Measurements from ENCODE around the gene ADAMTS6.

Gene ADAMTS6

GRCh38 chr5:65276178-65276890 lies 205.4 kb downstream of the ADAMTS6 start:
- no peak for DNase-seq

GRCh38 chr5:65271906-65272305 lies 209.8 kb downstream of the ADAMTS6 start:
- no peak for DNase-seq

GRCh38 chr5:65268525-65268924 lies 213.2 kb downstream of the ADAMTS6 start:
- DNase-seq, result no peak

- no peak for DNase-seq
Observed at GRCh38 chr5:65264420-65264819, 217.3 kb downstream of the ADAMTS6 start.

GRCh38 chr5:65263321-65263720 lies 218.4 kb downstream of the ADAMTS6 start:
- no peak for DNase-seq

- DNase-seq, result no peak
Observed at GRCh38 chr5:65262649-65263059, 219.1 kb downstream of the ADAMTS6 start.

- no peak for DNase-seq
Observed at GRCh38 chr5:65262096-65262495, 219.6 kb downstream of the ADAMTS6 start.

- no peak for DNase-seq
Observed at GRCh38 chr5:65261499-65261898, 220.2 kb downstream of the ADAMTS6 start.

- no peak for DNase-seq
Observed at GRCh38 chr5:65255294-65255693, 226.4 kb downstream of the ADAMTS6 start.

GRCh38 chr5:65252977-65253376 lies 228.7 kb downstream of the ADAMTS6 start:
- no peak for DNase-seq

GRCh38 chr5:65248896-65249295 lies 232.8 kb downstream of the ADAMTS6 start:
- no peak for DNase-seq

GRCh38 chr5:65247594-65247993 lies 234.1 kb downstream of the ADAMTS6 start:
- DNase-seq, result no peak

GRCh38 chr5:65246741-65247140 lies 235.0 kb downstream of the ADAMTS6 start:
- no peak for DNase-seq

- no peak for DNase-seq
Observed at GRCh38 chr5:65244031-65244430, 237.7 kb downstream of the ADAMTS6 start.

GRCh38 chr5:65243161-65243560 lies 238.6 kb downstream of the ADAMTS6 start:
- no peak for DNase-seq

- no peak for DNase-seq
Observed at GRCh38 chr5:65229841-65230240, 251.9 kb downstream of the ADAMTS6 start.

GRCh38 chr5:65213921-65214525 lies 267.7 kb downstream of the ADAMTS6 start:
- DNase-seq, result no peak

- DNase-seq, result no peak
Observed at GRCh38 chr5:65209341-65209740, 272.4 kb downstream of the ADAMTS6 start.

- no peak for DNase-seq
Observed at GRCh38 chr5:65204966-65205365, 276.8 kb downstream of the ADAMTS6 start.

GRCh38 chr5:65203746-65204145 lies 278.0 kb downstream of the ADAMTS6 start:
- DNase-seq, result no peak

GRCh38 chr5:65199993-65200675 lies 281.6 kb downstream of the ADAMTS6 start:
- no peak for DNase-seq

- no peak for DNase-seq
Observed at GRCh38 chr5:65198456-65199120, 283.1 kb downstream of the ADAMTS6 start.
